Skin epidermis (tissue), 12 donors: ENCODE data around the gene RCL1.
"Not testable (repeated sequence)": the region's sequence is repeated elsewhere in the genome, so short reads cannot be mapped to it uniquely, and the experiment has no call there.

ENCODE experiments used
- H3K27ac ChIP-seq, 21 experiments: fragments of 200-600 bp; sonication (generic) in 11 of 21; one replicate each; pipeline ENCODE4 v1.5.0; 2020; ENCODE audit warnings: mild to moderate bottlenecking in 3 of 21, inconsistent platforms in 2 of 21, moderate library complexity in 2 of 21
- H3K4me3 ChIP-seq, 7 experiments: fragments of 200-600 bp; sonication (generic) in 2 of 7; one replicate each; pipeline ENCODE4 v1.5.0; 2020; ENCODE audit warnings: inconsistent platforms in 2 of 7, mild to moderate bottlenecking in 2 of 7, moderate library complexity in 1 of 7

RCL1 gene, protein sequence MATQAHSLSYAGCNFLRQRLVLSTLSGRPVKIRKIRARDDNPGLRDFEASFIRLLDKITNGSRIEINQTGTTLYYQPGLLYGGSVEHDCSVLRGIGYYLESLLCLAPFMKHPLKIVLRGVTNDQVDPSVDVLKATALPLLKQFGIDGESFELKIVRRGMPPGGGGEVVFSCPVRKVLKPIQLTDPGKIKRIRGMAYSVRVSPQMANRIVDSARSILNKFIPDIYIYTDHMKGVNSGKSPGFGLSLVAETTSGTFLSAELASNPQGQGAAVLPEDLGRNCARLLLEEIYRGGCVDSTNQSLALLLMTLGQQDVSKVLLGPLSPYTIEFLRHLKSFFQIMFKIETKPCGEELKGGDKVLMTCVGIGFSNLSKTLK

DNA sequence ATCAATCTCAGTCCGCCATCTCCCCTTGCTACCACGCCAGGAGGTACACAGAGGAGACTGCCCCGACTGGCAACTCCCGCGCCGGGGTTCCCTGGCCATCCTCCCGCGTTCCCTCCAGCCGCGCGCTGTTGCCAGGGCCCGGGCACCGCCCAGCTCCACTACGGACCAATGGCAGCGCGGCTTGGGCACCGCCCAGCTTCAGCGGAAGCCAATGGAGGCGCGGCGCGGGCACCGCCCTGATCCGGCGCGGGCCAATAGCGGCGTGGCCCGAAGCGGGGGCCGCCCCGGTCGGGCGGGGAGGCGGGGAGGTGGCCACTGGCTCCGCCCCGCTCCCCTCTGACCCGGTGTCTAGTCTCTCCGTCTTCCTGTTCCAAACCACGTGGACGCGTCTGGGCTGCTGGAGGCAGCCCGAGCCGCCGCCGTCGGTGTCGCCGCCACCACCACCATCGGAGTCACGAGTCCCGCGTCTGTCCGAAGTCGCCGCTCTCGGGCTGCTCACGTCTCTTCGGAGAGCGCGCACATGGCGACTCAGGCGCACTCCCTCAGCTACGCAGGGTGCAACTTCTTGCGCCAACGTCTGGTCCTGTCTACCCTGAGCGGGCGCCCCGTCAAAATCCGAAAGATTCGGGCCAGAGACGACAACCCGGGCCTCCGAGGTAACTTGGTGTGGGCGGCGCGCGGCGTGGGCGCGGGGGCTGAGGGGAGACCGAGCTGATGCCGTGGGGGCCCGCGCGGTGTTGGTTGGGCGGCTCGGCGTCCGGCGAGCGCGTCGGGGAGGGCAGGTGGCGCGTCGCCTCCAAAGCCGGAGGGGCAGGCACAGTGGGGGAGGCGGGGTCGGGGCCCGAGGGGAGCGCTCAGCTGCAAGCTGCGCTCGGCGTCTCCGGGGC is at the start of gene RCL1:
Gene RCL1, plus strand, starts transcription at position 373 of the 887 bp plus-strand sequence. Its CDS starts 148 bp downstream, at position 521.
- peak within 1 kb of the TSS; percentile 20 to 94 (median 83) for H3K27ac ChIP-seq
- H3K4me3 ChIP-seq: peak within 1 kb of the TSS; percentile 76 to 95 (median 91)

DNA sequence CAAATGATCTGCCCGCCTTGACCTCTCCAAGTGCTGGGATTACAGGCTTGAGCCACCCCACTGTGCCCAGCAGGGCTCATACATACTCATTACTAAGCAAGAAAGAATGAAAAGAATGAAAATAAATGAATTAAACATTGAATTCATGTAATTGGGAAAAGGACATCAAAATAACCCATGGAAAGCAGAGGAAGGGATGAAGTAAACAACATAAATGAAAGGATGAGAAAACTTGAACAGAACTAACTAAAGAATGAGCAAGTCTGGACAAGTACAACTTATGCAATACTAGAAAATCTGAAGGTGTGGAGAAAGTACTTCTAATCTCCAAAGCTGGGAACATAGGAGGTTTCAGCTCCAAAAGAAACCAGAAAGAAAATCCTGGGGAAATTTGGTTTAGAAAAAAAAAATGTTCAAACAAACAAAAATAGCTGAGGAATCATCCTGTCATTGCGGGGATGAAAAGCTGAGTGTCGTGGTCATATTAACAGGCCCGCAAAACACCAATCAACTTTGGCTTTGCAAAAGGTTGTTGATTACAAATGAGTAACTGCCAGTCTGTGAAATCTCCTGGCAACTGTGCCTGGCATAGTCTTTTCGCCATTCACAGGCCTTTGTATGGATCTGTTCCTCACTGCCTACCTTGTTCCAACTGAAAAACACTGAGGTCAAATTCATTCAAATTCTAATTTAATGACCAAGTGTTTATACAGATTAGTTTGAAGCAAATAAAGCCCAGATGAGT is 49.4 kb upstream of the RCL1 start:
- peak overlapping the region in 8 of 21 experiments; percentile 5 to 95 (median 32) for H3K27ac ChIP-seq
- no peak overlapping the region for H3K4me3 ChIP-seq

DNA sequence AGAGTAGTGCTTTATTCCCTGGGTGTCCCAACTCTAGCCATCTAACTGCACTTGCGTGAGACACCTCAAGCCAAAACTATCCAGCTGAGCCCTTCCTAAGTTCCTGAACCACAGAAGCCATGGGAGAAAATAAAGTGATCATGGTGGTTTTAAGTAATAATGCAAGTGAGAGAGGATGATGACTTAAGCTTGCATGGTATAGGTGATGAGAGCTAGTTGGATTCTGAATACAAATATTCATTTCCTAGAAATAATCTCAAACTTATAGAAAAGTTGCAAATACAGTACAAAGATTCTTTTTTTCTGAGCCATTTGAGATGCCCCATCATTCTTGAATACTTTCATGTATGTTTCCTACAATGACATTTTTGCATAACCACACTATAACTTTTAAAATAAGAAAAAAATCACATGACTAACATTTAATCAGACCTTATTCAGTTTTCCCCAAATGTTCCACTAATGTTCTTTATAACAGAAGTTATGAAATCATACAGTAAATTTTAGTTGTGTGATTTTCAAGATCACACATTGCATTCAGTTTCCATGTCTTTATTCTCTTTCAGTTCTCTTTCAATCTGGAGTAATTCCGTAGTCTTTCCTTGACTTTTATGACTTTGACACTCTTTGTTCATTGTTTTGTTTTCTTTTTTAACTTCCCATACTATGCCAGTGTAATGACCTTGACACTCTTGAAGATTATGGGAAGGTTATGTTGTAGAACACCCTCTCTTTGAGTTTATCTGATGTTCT is 46.3 kb upstream of the RCL1 start:
- no peak overlapping the region for H3K27ac ChIP-seq
- no peak overlapping the region for H3K4me3 ChIP-seq

DNA sequence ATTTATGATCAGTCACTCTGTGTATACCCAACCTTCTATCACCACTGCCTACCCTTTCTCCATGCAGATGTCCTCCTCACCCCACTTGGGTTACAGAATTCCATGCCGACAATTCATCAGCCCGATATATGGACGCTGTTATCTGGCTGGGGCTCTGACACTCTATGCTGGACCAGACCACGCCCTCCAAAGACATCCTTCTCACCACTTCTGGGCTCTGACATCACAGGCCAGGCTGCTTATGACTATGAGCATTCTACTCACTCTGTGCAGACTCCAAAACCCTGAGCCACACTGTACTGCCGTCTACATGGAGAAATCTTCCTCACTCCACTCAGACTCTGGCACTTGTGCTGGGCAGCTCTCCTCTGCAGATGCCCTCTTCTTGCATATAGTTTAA is 44.1 kb upstream of the RCL1 start:
- H3K4me3 ChIP-seq: no peak overlapping the region
- no peak overlapping the region for H3K27ac ChIP-seq

DNA sequence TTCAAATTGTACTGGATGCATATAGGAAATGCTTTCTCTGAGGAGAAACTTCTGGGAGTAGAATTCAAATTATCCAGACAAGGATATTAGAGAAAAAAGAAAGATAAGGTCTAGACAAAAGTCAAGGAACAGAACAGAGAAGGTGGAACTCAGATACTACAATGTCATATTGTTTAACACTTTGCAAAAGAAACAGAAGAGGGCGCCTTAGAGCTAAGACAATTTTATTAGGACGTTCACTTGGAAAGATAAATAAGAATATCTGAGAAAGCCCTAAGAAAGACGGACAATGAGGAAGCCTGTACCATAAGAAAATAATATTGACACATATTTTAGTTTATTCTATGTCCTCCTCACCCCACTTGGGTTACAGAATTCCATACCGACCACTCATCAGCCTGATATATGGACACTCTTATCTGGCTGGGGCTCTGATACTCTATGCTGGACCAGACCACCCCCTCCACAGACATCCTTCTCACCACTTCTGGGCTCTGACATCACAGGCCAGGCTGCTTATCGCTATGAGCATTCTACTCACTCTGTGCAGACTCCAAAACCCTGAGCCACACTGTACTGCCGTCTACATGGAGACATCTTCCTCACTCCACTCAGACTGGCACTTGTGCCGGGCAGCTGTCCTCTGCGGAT is 42.6 kb upstream of the RCL1 start:
- H3K4me3 ChIP-seq: no peak overlapping the region

DNA sequence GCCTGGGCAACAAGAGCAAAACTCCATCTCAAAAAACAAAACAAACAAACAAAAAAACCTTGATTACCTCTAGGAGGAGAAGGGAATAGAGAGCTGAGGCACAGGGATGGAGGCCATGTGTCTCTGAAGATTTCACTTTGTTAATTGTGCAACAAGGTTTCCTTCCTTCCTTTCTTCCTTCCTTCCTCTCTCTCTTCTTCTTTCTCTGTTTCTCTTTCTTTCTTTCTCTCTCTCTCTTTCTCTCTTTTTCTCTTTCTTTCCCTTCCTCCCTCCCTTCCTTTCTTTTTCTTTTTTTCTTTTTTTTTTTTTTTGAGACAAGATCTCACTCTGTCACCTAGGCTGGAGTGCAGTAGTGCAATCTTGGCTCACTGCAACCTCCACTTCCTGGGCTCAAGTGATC is 38.2 kb upstream of the RCL1 start:
- H3K27ac ChIP-seq, H3K4me3 ChIP-seq: not testable (repeated sequence)

More for the DNA sequence above, 42.6 kb upstream of the RCL1 start:
- no peak overlapping the region for H3K27ac ChIP-seq

DNA sequence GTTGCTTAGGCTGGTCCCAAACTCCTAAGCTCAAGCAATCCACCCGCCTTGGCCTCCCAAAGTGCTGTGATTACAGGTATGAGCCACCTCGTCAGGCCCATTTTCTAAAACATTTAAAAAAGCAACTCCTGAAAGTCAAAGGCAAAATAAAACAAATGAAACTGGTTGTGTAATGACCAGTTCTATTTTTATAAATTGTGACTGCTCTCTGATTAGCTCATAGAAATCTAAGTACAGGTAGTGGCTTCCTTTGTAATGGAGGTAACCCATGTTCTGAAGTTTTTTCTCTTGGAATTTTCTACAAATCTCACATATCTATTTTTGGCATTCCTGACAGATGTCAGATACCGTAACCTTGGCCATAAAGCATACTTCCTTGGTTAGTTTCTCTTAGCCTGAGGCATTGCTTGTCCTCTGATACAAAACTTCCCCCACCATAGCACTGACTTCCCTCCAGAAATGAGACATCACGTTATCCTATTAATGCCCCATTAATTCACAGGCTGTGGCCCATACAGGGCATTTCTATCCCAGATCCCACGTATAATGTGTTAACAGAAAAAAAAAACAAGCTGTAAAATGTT is 37.6 kb upstream of the RCL1 start:
- Histone ChIP-seq H3K27ac (no peak overlapping the region), H3K4me3 (no peak overlapping the region)

DNA sequence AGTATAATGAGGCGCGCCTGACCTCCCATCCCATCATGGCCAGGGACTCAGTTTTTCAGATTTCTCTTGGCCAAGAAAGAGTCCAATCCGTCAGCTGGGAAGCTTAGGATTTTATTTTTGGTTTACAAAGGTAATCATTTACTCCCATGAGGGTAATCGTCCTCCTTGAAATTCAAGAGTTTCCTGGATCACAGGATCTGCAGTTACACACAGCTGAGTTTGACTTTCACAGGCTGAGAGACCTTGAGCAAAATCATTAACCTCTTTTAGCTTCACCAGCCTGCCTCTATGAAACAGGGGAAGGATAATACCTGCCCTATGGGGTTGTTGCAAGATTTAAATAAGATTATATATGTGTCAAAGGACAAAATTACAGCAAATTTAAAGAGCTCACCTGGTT is 36.3 kb upstream of the RCL1 start:
- Histone ChIP-seq H3K4me3 (no peak overlapping the region), H3K27ac (no peak overlapping the region)

DNA sequence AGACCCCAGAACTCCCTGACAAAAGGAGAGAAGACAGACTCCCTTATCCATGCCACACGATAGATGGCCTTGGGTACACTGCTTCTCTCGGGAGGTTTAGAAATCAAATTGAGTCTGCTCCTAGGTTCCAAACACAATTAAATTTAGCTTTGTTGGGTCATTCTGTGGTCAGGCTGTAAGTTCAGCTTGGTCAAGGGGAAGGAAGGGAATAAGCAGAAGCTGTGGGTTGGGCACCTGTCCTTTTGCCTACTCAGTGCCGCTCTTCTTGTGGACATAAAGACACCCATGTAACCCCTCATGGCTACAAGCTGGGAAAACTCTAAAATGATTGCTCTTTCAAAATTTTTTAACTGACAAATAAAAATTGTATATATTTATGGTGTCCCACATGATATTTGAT is 32.6 kb upstream of the RCL1 start:
- Histone ChIP-seq H3K27ac (no peak overlapping the region), H3K4me3 (no peak overlapping the region)

DNA sequence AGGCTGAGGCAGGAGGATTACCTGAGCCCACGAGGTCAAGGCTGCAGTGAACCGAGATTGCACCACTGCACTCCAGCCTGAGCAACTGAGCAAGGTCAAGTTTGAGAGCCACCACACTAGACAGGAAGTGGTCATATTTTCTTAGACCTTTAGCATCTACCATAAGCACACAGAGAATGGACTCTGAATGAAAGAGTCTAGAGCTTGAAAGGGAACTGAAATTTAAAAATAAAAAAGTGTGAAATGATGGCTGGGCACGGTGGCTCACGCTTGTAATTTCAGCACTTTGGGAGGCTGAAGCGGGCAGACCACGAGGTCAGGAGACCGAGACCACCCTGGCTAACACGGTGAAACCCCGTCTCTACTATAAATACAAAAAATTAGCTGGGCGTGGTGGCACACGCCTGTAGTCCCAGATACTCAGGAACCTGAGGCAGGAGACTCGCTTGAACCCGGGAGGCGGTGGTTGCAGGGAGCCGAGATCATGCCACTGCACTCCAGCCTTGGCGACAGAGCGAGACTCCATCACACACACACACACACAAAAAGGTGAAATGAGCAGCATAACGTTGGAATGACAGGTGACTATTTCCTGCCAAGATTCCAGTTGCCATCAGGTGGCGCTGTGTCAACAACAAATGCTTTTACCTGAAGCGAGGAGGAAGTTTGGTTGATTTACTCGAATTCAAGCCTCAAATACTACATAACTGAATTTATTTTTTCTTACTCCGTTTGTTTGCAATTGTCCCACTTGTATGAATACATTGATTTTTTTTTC is 30.4 kb upstream of the RCL1 start:
- H3K4me3 ChIP-seq: peak overlapping the region in 1 of 7 experiments; percentile 3
- H3K27ac ChIP-seq: peak overlapping the region in 2 of 21 experiments; percentile 2 to 18

DNA sequence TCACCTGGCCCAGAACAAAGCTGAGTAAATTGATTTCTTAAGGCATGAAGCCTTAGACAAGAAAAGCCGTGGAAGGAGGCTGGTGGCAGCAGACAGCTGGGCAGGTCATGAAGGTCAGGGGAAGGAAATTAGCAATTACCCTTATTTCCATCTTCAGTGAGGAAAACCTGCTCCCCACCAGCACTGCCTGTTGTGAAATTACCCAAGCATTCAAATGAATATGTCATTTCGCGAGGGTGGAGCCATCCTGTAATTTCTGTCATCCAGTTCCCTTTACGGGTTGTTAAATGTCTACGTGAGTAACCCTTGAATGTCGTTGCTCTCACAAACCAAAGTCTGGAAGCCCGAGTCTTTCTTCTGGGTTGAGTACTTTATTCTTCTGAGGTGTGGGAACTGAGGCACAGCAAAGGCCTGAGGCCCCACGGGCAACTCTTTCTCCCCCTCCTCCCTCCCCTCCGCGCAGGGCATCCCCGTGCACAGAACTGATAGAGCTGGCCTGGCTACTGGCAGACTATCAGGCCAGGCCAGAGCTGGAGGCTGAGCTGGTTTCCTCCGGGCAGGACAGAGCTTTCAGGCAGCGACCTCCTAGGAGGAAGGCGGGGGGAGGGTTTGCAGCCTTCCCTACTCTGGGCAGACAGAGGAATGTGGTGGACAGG is 29.7 kb upstream of the RCL1 start:
- Histone ChIP-seq H3K27ac (peak overlapping the region in 7 of 21 experiments; percentile 2 to 63 (median 27)), H3K4me3 (peak overlapping the region in 1 of 7 experiments; percentile 3)

DNA sequence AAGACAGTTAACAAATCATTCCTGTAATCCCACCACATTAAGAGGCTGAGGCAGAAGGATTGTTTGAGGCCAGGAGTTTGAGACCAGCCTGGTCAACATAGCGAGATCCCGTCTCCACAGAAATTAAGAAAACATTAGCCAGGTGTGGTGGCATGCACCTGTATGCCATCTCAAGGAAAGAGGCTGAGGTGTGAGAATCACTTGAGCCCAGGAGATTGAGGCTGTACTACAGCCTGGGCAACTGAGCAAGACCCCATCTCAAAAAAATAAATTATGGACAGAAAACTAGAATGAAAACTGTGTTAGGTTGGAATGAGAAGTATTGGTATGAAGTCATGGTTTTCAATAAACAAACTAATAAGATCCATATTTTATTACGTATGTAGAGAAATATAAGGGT is 28.7 kb upstream of the RCL1 start:
- no peak overlapping the region for H3K27ac ChIP-seq
- H3K4me3 ChIP-seq: no peak overlapping the region

DNA sequence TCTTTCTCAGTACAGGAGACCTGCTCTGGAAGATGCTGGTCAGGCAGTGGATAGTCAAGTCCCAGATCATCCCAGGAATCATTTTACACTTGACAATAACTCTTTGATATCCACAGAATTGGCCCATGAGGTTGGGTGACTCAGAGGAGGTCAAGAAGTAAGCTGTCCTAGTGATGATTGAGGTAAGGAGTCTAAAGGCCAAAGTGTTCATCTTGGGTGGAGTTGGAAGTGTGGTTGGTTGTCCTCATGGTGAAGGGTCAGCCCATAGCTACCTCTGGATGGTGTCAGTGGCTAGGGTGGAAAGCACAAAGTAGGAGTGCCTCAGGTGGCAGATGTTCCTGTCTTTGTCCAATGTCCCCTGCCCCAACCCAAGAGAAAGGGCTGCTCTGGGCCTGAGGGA is 24.1 kb upstream of the RCL1 start:
- no peak overlapping the region for H3K4me3 ChIP-seq
- H3K27ac ChIP-seq: no peak overlapping the region

DNA sequence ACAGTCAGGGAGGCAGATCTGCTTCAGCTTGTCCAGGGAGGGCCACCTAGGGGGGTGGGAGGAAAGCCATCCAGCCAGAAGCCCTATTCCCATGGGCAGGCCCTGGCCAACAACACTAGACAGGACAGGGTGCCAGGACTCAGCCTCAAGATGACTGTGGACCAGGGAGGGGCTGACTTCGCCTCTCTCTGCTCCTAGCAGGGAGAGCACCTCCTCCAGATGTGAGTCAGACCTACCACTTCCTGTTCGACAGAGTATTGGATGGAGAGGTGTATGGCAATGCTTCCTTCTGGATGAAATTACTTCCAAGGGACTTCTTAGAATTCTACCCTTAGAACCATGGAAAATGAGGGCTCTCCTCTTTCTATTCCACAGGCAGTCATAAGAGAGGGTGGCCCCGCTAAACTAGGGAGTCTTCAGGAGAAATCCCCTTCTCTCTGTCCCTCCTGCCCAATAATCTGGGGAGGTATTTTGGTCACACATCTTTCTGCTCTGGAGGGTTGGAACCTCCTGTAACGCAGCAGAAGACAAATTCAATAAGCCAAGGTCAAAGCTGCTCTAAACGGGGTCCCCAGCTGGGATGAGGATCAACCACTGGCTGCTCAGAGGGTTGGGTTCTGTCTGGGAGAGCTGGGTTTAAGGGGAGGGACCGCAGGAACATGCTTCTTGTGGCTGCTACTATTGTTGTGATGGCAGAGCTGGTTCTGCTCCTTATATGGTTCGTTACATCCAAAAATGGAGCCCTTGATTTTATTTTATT is 23.2 kb upstream of the RCL1 start:
- H3K4me3 ChIP-seq: no peak overlapping the region

DNA sequence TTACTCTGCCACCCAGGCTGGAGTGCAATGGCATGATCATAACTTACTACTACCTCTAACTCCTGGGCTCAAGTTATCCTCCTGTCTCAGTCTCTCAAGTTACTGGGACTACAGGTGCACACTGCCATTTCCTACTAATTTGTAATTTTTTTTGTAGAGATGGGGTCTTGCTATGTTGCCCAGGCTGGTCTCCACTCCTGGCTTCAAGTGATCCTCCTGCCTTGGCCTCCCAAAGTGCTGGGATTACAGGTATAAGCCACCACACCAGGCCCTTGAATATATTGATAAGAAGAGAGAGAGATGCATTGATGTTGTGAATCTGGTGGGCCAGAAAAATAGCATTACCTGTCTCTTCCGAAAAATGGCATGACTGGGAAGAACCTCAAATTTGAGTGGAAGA is 21.0 kb upstream of the RCL1 start:
- no peak overlapping the region for H3K4me3 ChIP-seq
- no peak overlapping the region for H3K27ac ChIP-seq

More for the DNA sequence above, 23.2 kb upstream of the RCL1 start:
- H3K27ac ChIP-seq: no peak overlapping the region

DNA sequence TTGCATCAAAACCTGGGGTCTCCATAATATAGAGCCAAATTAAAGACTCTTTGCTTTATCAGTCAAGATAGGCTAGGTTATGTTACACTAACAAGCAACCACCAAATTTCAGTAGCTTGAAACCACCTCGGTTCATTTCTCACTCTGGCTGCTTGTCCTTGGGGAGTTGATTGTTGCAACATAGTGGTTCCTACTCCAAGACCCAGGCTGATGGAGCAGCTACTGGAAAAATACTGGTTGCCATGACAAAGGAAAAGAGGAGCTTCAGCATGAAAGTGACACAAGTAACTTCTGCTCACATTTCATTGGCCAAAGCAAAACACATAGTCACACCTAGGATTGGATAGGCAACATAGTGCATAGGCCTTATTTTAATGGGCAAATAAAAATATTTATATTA is 18.5 kb upstream of the RCL1 start:
- Histone ChIP-seq H3K4me3 (no peak overlapping the region), H3K27ac (no peak overlapping the region)

DNA sequence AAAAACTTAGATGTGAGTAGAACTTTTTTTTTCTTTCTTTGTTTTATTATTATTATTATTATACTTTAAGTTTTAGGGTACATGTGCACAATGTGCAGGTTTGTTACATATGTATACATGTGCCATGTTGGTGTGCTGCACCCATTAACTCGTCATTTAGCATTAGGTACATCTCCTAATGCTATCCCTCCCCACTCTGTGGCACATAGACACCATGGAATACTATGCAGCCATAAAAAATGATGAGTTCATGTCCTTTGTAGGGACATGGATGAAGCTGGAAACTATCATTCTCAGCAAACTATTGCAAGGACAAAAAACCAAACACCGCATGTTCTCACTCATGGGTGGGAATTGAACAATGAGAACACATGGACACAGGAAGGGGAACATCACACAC is 17.8 kb upstream of the RCL1 start:
- H3K4me3 ChIP-seq, H3K27ac ChIP-seq: not testable (repeated sequence)
